GM12878 (cell line): Measurements from ENCODE around the gene BNC2. TPM values are rescaled to one million over a fixed set of nuclear protein-coding genes. Genes with fewer than 3 reads are reported as not detected.

Experiments
- ATAC-seq: fragments of 200-7000 bp; cut with Tn5 transposase; 3 replicates; pipeline ENCODE4 v1.9.1; 2020; ENCODE audit warnings: mild to moderate bottlenecking, moderate library complexity
- BruUV-seq: library from RNA; stranded (reverse); fragments of 400-500 nt; replicated peaks from 2 replicates; lab custom pipeline; 2021; lab: Mats Ljungman, UMichigan
- CTCF ChIA-PET: fragments of 300-600 bp; sonication (Branson Sonifier 250); formaldehyde crosslinking; extraction: SDS; loops from one replicate; lab custom pipeline; 2021; ENCODE audit warnings: inconsistent platforms; lab: Yijun Ruan, JAX
- POLR2A ChIA-PET: fragments of 350-600 bp; formaldehyde crosslinking; extraction: SDS; loops from one replicate; lab custom pipeline; 2021; ENCODE audit warnings: inconsistent platforms; lab: Charles Lee
- RAD21 ChIA-PET: fragments of 300-600 bp; sonication (Branson Sonifier 250); formaldehyde crosslinking; loops from one replicate; lab custom pipeline; 2023; ENCODE audit warnings: antibody characterized with exemption; ENCODE audit not compliant: unreplicated experiment; lab: Charles Lee
- SMC1A ChIA-PET: fragments of 300-600 bp; sonication (Branson Sonifier 250); formaldehyde crosslinking; loops from one replicate; lab custom pipeline; 2023; ENCODE audit not compliant: unreplicated experiment, uncharacterized antibody; lab: Charles Lee
- DNase-seq: peaks from one replicate; pipeline ENCODE4 v3.0.0-alpha.2; 2011; ENCODE audit warnings: low read depth, low spot score
- FAIRE-seq: peaks from 3 replicates; lab custom pipeline; 2011; peaks lifted over from hg19 to GRCh38; lab: Jason Lieb, UNC
- H2AFZ ChIP-seq: 2 replicates; pipeline ENCODE4 v1.6.0; 2011; ENCODE audit warnings: low read depth, low read length, control low read depth; ENCODE audit not compliant: control insufficient read depth
- H3K27ac ChIP-seq: 2 replicates; pipeline ENCODE4 v1.5.1; 2011; ENCODE audit warnings: control low read depth; ENCODE audit not compliant: control insufficient read depth, insufficient read depth
- H3K27me3 ChIP-seq, 2 experiments: replicated peaks in 1 of 2; 2 replicates each; pipeline versions ENCODE4 v1.6.0 to v1.6.1; 2011; ENCODE audit warnings: low read length in 1 of 2; ENCODE audit not compliant: control insufficient read depth in 2 of 2, insufficient read depth in 2 of 2
- H3K36me3 ChIP-seq, 2 experiments: 2 replicates each; pipeline ENCODE4 v1.5.1; 2011; ENCODE audit warnings: low read length in 1 of 2; ENCODE audit not compliant: control insufficient read depth in 2 of 2, insufficient read depth in 2 of 2
- H3K4me1 ChIP-seq: 2 replicates; pipeline ENCODE4 v1.6.1; 2011; ENCODE audit warnings: mild to moderate bottlenecking, low read length, moderate library complexity, mixed read lengths; ENCODE audit not compliant: control insufficient read depth, insufficient read depth
- H3K4me2 ChIP-seq: 2 replicates; pipeline ENCODE4 v1.6.0; 2011; ENCODE audit warnings: control low read depth; ENCODE audit not compliant: control insufficient read depth, insufficient read depth
- H3K4me3 ChIP-seq: fragments of 200-600 bp; sonication (generic); 2 replicates; pipeline ENCODE4 v1.5.1; 2016
- H3K79me2 ChIP-seq: 2 replicates; pipeline ENCODE4 v1.6.0; 2011; ENCODE audit warnings: low read length; ENCODE audit not compliant: control insufficient read depth, insufficient read depth
- H3K9ac ChIP-seq: 2 replicates; pipeline ENCODE4 v1.8.0; 2011; ENCODE audit warnings: low read length, control low read depth, mixed read lengths; ENCODE audit not compliant: control insufficient read depth, insufficient read depth
- H3K9me3 ChIP-seq: replicated peaks from 3 replicates; pipeline ENCODE4 v1.5.1; 2011; ENCODE audit warnings: mild to moderate bottlenecking, low read length; ENCODE audit not compliant: control insufficient read depth, insufficient read depth
- H4K20me1 ChIP-seq: 2 replicates; pipeline ENCODE4 v1.6.0; 2011; ENCODE audit not compliant: control insufficient read depth, insufficient read depth
- ASH2L ChIP-seq: fragments of 300-600, 200-600 bp; sonication (generic); IDR thresholded peaks from 2 replicates; pipeline ENCODE4 v1.6.1; 2017; ENCODE audit warnings: low read depth, mild to moderate bottlenecking, borderline replicate concordance
- CREB1 ChIP-seq: IDR thresholded peaks from 2 replicates; pipeline ENCODE4 v1.6.1; 2012; ENCODE audit warnings: low read depth, mild to moderate bottlenecking, inconsistent platforms
- MYC ChIP-seq: IDR thresholded peaks from 2 replicates; pipeline ENCODE4 v1.6.1; 2011; ENCODE audit warnings: mild to moderate bottlenecking, low read length, moderate library complexity, inconsistent platforms; ENCODE audit not compliant: insufficient read depth, insufficient replicate concordance, insufficient read length, severe bottlenecking
- RAD51 ChIP-seq: fragments of 450-650 bp; IDR thresholded peaks from 2 replicates; pipeline ENCODE4 v1.6.1; 2016; ENCODE audit warnings: moderate library complexity, mild to moderate bottlenecking, inconsistent platforms
- WGBS: methylation state at CpG from one replicate; pipeline ENCODE4 v1.1.6; 2016; ENCODE audit warnings: low lambda C conversion rate; ENCODE audit not compliant: insufficient replicate concordance, insufficient coverage; ENCODE audit errors: missing lambda C conversion rate; 5-methylcytosine and 5-hydroxymethylcytosine counted together
- in situ Hi-C: fragments of 300-500 bp; cut with MboI; formaldehyde crosslinking; loops from 9 replicates; pipeline ENCODE4 v1.14.3; 2018; ENCODE audit warnings: mixed read lengths
- intact Hi-C: fragments of 100-400 bp; cut with micrococcal nuclease; formaldehyde crosslinking; loops from one replicate; pipeline ENCODE4 v1.14.2; 2022; ENCODE audit not compliant: unreplicated experiment
- polyA plus RNA-seq, 11 experiments: library from polyadenylated mRNA; depleted of rRNA in 4 of 11; unstranded in 6 of 11; stranded (reverse) in 5 of 11; fragments of >200 nt; fragmentation: Nextera tagmentation in 4 of 11; fragmentation: Illumina TruSeq in 1 of 11; extraction: Ambion mirVana in 4 of 11; extraction: Trizol in 1 of 11; gene quantifications; 1 replicate in 1 of 11; 2 replicates in 10 of 11; pipeline versions ENCODE4 v1.2.1 to v1.2.3, GENCODE V29; 2011 to 2016; ENCODE audit warnings: inconsistent platforms in 2 of 11, missing spikeins in 2 of 11, low read depth in 1 of 11
- total RNA-seq, 4 experiments: library from RNA; depleted of rRNA in 3 of 4; stranded (reverse); fragments of >200 nt in 3 of 4; fragmentation: Illumina TruSeq in 1 of 4; extraction: Trizol in 1 of 4; gene quantifications; 2 replicates each; pipeline versions ENCODE4 v1.2.1 to v1.2.3, GENCODE V29; 2013 to 2021
- TF ChIP-seq, protein P1 (sequence below): fragments of 450-650 bp; conservative IDR thresholded peaks from 2 replicates; pipeline ENCODE4 v1.6.1; 2017; ENCODE audit warnings: mild to moderate bottlenecking, moderate library complexity
- TF ChIP-seq, protein P2 (sequence below): fragments of 450-650 bp; IDR thresholded peaks from 2 replicates; pipeline ENCODE4 v1.6.1; 2016; ENCODE audit warnings: mild to moderate bottlenecking

The BNC2 gene
- total and polyA plus RNA-seq, 10 of the 15 experiments (the other 5 are each of a cell fraction or from before 2014, with no cell fraction given): 0.05 to 14.5 (median 0.26) TPM

DNA sequence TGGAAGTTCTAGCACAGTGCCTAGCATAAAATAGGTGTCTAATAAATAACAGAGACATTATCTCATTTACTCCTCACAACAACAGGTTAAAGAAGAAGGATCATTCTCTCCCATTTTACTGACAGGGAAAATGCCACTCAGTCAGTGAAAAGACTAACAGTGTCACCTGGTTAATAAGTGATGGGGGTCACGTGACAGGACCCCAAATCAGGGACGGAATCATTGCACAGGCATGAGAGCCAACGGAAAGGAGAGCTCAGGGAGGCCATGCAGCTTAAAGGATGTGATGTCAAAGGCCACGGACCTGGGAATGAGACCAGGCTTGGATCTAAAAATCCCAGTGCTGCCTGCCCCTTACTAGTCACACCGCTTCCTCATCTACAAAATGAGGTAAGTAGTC is 101.2 kb downstream of the BNC2 start:
- DNase-seq (no peak), FAIRE-seq (no peak), ATAC-seq (no peak)
- RAD21 ChIA-PET: no interaction called here
- no peak overlapping the region for H3K4me2 ChIP-seq
- H4K20me1 ChIP-seq: no peaks in the 10 kb centered on the region
- 12% methylated on average over 5 of the region's 5 CpGs for WGBS
- H3K36me3 ChIP-seq: no peaks in the 10 kb centered on the region
- no peaks in the 10 kb centered on the region for H3K9me3 ChIP-seq
- H2AFZ ChIP-seq: no peak overlapping the region
- in situ Hi-C loops (no loop called here), intact Hi-C loops (no loop called here)
- TF ChIP-seq RAD51 (peak; percentile 66; the same call in 1 of the 2 replicates), CREB1 (no peak)
- CTCF ChIA-PET: interaction anchor here (0.7 kb wide), 1 partner anchor 90 kb away, joined by 3 read pairs; no protein-coding TSS in a partner anchor
- no peaks in the 10 kb centered on the region for H3K4me1 ChIP-seq
- no peak overlapping the region for H3K9ac ChIP-seq
- SMC1A ChIA-PET: no interaction called here
- no peaks in the 10 kb centered on the region for H3K79me2 ChIP-seq
- POLR2A ChIA-PET: interaction anchor here (0.5 kb wide), 1 partner anchor 571 kb away, joined by 3 read pairs; no protein-coding TSS in a partner anchor
- no TSS peak for BruUV-seq
- no peak overlapping the region for H3K27ac ChIP-seq
- H3K4me3 ChIP-seq: no peak overlapping the region
- H3K27me3 ChIP-seq: no peaks in the 10 kb centered on the region

DNA sequence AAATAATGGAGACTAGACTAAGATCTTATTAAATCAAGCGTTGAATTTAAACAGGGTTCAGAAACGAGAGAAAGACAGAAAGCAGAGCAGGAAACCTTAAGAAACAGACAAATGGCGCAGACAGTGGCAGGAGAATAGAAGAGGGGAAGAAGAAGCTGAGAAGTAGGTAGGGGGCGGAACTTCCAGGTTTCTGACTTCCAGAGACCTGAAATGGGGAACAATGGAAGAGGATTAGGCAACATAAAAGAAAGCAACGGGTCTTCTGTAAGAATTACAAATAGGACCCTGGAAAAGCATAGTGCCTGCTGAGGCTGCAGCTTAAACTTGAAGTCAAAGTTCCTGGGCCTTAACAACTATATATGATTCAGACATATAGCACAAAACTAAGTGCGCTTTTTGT is 101.7 kb downstream of the BNC2 start:
- ATAC-seq (no peak), DNase-seq (no peak), FAIRE-seq (no peak)
- RAD21 ChIA-PET: no interaction called here
- Histone ChIP-seq H2AFZ (no peak overlapping the region), H3K4me3 (no peak overlapping the region), H3K79me2 (no peaks in the 10 kb centered on the region), H3K4me1 (no peaks in the 10 kb centered on the region), H3K4me2 (no peak overlapping the region), H3K9ac (no peak overlapping the region), H3K27ac (no peak overlapping the region), H4K20me1 (no peaks in the 10 kb centered on the region), H3K9me3 (no peaks in the 10 kb centered on the region), H3K27me3 (no peaks in the 10 kb centered on the region), H3K36me3 (no peaks in the 10 kb centered on the region)
- intact Hi-C loops: no loop called here
- 33% methylated on average over 6 of the region's 6 CpGs for WGBS
- in situ Hi-C loops: no loop called here
- no TSS peak for BruUV-seq
- SMC1A ChIA-PET: no interaction called here
- TF ChIP-seq ASH2L: no peak
- TF ChIP-seq MYC: no peak
- TF ChIP-seq, protein P1, sequence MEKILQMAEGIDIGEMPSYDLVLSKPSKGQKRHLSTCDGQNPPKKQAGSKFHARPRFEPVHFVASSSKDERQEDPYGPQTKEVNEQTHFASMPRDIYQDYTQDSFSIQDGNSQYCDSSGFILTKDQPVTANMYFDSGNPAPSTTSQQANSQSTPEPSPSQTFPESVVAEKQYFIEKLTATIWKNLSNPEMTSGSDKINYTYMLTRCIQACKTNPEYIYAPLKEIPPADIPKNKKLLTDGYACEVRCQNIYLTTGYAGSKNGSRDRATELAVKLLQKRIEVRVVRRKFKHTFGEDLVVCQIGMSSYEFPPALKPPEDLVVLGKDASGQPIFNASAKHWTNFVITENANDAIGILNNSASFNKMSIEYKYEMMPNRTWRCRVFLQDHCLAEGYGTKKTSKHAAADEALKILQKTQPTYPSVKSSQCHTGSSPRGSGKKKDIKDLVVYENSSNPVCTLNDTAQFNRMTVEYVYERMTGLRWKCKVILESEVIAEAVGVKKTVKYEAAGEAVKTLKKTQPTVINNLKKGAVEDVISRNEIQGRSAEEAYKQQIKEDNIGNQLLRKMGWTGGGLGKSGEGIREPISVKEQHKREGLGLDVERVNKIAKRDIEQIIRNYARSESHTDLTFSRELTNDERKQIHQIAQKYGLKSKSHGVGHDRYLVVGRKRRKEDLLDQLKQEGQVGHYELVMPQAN: no peak
- TF ChIP-seq, protein P2, sequence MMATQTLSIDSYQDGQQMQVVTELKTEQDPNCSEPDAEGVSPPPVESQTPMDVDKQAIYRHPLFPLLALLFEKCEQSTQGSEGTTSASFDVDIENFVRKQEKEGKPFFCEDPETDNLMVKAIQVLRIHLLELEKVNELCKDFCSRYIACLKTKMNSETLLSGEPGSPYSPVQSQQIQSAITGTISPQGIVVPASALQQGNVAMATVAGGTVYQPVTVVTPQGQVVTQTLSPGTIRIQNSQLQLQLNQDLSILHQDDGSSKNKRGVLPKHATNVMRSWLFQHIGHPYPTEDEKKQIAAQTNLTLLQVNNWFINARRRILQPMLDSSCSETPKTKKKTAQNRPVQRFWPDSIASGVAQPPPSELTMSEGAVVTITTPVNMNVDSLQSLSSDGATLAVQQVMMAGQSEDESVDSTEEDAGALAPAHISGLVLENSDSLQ: no peak
- CTCF ChIA-PET: no interaction called here
- POLR2A ChIA-PET: no interaction called here
